Measurements from ENCODE around the gene GMDS. TPM values are rescaled to one million over a fixed set of nuclear protein-coding genes. Genes with fewer than 3 reads are reported as not detected.

Gene GMDS
- total RNA-seq, 1 experiment from 2014 or later, result 27.6 TPM

- Histone ChIP-seq H3K27ac (ENCODE audit: insufficient read length, low read depth, low read length) (no peak overlapping the region), H4K20me1 (ENCODE audit: control insufficient read depth, insufficient read depth, insufficient read length) (no peaks in the 10 kb centered on the region), H3K9me3 (ENCODE audit: control insufficient read depth, low read depth, low read length) (no peaks in the 10 kb centered on the region), H2BK12ac (ENCODE audit: insufficient read length, low read depth, low read length) (no peak overlapping the region), H3K23me2 (ENCODE audit: insufficient read length, low read depth, low read length, poor library complexity, severe bottlenecking) (no peaks in the 10 kb centered on the region), H3T11ph (ENCODE audit: low read length) (no peak overlapping the region), H3K79me1 (ENCODE audit: insufficient read depth, low read depth, low read length, poor library complexity, severe bottlenecking) (no peaks in the 10 kb centered on the region), H2BK15ac (ENCODE audit: low read depth, low read length) (no peak overlapping the region), H3K9ac (ENCODE audit: extremely low read depth, insufficient read length, low read length) (no peak overlapping the region), H2AK5ac (ENCODE audit: insufficient read length, low read length) (no peak overlapping the region), H3K56ac (ENCODE audit: insufficient read length, low read depth, low read length) (no peak overlapping the region), H3K79me2 (ENCODE audit: insufficient read depth, low read length) (no peaks in the 10 kb centered on the region), H3K18ac (ENCODE audit: insufficient read length, low read depth, low read length) (no peak overlapping the region), H2BK5ac (ENCODE audit: insufficient read length, low read length) (no peak overlapping the region), H4K91ac (ENCODE audit: insufficient read length, low read depth, low read length) (no peak overlapping the region), H4K5ac (ENCODE audit: insufficient read length, low read depth, low read length) (no peak overlapping the region), H3K4me1 (ENCODE audit: insufficient read depth, low read length) (peaks cover 2% of the 10 kb centered on the region; the same call in 1 of the 2 replicates), H3K27me3 (ENCODE audit: insufficient read depth, low read length) (no peaks in the 10 kb centered on the region), H3K23ac (ENCODE audit: insufficient read length, low read depth, low read length) (no peak overlapping the region), H3K14ac (ENCODE audit: insufficient read depth, low read length) (no peak overlapping the region), H3K4ac (ENCODE audit: low read depth, low read length) (no peak overlapping the region), H2BK20ac (ENCODE audit: low read depth, low read length, poor library complexity, severe bottlenecking) (no peak overlapping the region), H3K4me2 (ENCODE audit: insufficient read depth, insufficient read length, low read length) (no peak overlapping the region), H2AFZ (ENCODE audit: low read length) (no peak overlapping the region), H2BK120ac (ENCODE audit: low read depth, low read length, poor library complexity, severe bottlenecking) (no peak overlapping the region), H4K8ac (replicated peaks; ENCODE audit: insufficient read length, low read depth, low read length) (no peak overlapping the region)
- H3K4me1 Mint-ChIP-seq, result peaks cover 28 to 31% of the 10 kb centered on the region in 2 experiments
- WGBS (ENCODE audit: extremely low coverage, insufficient read length, low lambda C conversion rate), result no CpG with 5 or more reads among the region's 8 CpGs
- no peak overlapping the region for H3K27ac Mint-ChIP-seq
- no peaks in the 10 kb centered on the region for H3K27me3 Mint-ChIP-seq (ENCODE audit: low read depth)
- H3K9me3 Mint-ChIP-seq, result no peaks in the 10 kb centered on the region
- no peak for DNase-seq
- no peak overlapping the region for H3K4me3 Mint-ChIP-seq
- H3K36me3 Mint-ChIP-seq (ENCODE audit: insufficient read depth in 1 of 3, low read depth in 3 of 3), result peaks cover 0 to 2% (median 0%) of the 10 kb centered on the region in 3 experiments; a peak in 1 of 7 replicates
- no peak for TF ChIP-seq CTCF (conservative IDR thresholded peaks at IDR 0.05)
These were observed 334.6 kb downstream of the GMDS start for GRCh38 chr6:1910621-1911407.
